GM10248 (cell line): ENCODE data around the gene AQR.

Source experiments
- CTCF ChIA-PET: fragments of 300-600 bp; sonication (Branson Sonifier 250); formaldehyde crosslinking; extraction: SDS; loops from one replicate; lab custom pipeline; 2021; ENCODE audit warnings: antibody characterized with exemption; lab: Yijun Ruan, JAX
- POLR2A ChIA-PET: fragments of 350-650 bp; sonication (Branson Sonifier 250); formaldehyde crosslinking; extraction: SDS; loops from one replicate; lab custom pipeline; 2020; ENCODE audit warnings: antibody characterized with exemption; lab: Yijun Ruan, JAX
- DNase-seq: peaks from one replicate; pipeline ENCODE4 v3.0.0; 2012; ENCODE audit errors: extremely low spot score
- TF ChIP-seq, protein P1 (sequence below): IDR thresholded peaks from 2 replicates; pipeline ENCODE4 v1.5.1; 2012; ENCODE audit warnings: mild to moderate bottlenecking, low read depth; ENCODE audit errors: extremely low read depth, missing control alignments, control extremely low read depth

Gene AQR

GRCh38 chr15:34855413-34855812 lies 114.1 kb downstream of the AQR start:
- POLR2A ChIA-PET, result no interaction called here
- no peak for DNase-seq
- CTCF ChIA-PET, result no interaction called here
- TF ChIP-seq, protein P1, sequence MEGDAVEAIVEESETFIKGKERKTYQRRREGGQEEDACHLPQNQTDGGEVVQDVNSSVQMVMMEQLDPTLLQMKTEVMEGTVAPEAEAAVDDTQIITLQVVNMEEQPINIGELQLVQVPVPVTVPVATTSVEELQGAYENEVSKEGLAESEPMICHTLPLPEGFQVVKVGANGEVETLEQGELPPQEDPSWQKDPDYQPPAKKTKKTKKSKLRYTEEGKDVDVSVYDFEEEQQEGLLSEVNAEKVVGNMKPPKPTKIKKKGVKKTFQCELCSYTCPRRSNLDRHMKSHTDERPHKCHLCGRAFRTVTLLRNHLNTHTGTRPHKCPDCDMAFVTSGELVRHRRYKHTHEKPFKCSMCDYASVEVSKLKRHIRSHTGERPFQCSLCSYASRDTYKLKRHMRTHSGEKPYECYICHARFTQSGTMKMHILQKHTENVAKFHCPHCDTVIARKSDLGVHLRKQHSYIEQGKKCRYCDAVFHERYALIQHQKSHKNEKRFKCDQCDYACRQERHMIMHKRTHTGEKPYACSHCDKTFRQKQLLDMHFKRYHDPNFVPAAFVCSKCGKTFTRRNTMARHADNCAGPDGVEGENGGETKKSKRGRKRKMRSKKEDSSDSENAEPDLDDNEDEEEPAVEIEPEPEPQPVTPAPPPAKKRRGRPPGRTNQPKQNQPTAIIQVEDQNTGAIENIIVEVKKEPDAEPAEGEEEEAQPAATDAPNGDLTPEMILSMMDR, result no peak

GRCh38 chr15:34854232-34854631 lies 115.3 kb downstream of the AQR start:
- DNase-seq, result no peak
- ChIA-PET POLR2A (no interaction called here), CTCF (interaction anchor here (2.9 kb wide), 1 partner anchor 8 kb away, joined by 10 read pairs; no protein-coding TSS in a partner anchor)
- TF ChIP-seq, protein P1, result no peak

GRCh38 chr15:34853001-34853758 lies 116.4 kb downstream of the AQR start:
- ChIA-PET CTCF (interaction anchor here (2.9 kb wide), 1 partner anchor 9 kb away, joined by 10 read pairs; no protein-coding TSS in a partner anchor), POLR2A (no interaction called here)
- TF ChIP-seq, protein P1, result no peak
- DNase-seq, result no peak

GRCh38 chr15:34851751-34852150 lies 117.8 kb downstream of the AQR start:
- POLR2A ChIA-PET, result no interaction called here
- CTCF ChIA-PET, result interaction anchor here (1.4 to 2.9 kb wide), 2 partner anchors 11 to 30 kb away, joined by 3 to 10 read pairs; no protein-coding TSS in a partner anchor

GRCh38 chr15:34851007-34851406 lies 118.5 kb downstream of the AQR start:
- POLR2A ChIA-PET, result no interaction called here
- TF ChIP-seq, protein P1, result no peak
- DNase-seq, result no peak
- CTCF ChIA-PET, result interaction anchor here (1.4 kb wide), 1 partner anchor 30 kb away, joined by 3 read pairs; no protein-coding TSS in a partner anchor

More at GRCh38 chr15:34851751-34852150, 117.8 kb downstream of the AQR start:
- no peak for DNase-seq
- TF ChIP-seq, protein P1, result no peak

GRCh38 chr15:34850121-34850520 lies 119.4 kb downstream of the AQR start:
- CTCF ChIA-PET, result interaction anchor here (1.0 to 1.4 kb wide), 2 partner anchors 21 to 35 kb away, joined by 3 read pairs; no protein-coding TSS in a partner anchor
- DNase-seq, result no peak
- POLR2A ChIA-PET, result no interaction called here
- TF ChIP-seq, protein P1, result no peak
